Measurements from ENCODE around the gene HMGN4. TPM values are rescaled to one million over a fixed set of nuclear protein-coding genes. Genes with fewer than 3 reads are reported as not detected.

Gene HMGN4
- total and polyA plus RNA-seq, 7 donors, result 55.9 to 104 (median 70.6) TPM

DNA sequence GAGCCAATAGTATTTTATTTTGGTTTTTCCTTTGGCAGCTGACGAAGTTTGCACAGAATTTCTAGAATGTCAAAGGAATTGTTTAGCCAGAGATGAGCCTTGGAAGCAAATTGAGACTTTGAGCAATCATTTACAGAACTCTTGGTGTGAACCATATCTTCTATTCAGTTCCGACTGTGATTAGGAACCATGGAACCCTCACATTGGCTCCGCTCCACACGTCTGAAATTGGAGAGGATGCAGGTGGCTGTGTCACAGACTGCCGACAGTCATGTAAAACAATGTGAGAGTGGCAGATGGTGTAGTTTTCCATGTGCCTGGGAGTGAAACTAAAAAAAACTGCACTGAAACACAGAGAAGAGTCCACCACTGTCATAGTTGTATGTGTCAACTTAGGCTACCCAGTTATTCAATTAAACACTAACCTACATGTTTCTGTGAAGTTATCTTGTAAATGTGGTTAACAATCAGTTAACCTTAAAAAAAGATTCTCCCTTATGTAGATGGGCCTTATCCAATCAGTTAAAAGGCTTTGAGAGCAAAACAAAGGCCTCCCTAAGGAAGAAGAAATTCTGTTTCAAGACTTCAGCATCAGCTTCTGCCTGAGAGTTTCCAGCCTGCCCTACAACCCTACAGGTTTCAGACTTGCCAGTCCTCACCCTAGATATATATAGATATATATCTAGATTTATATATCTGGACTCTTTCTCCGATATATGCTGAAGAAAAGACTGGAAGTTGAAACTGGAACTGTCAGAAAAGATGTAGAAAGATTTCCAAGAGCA lies 3.3 kb upstream of the HMGN4 start:
- Histone ChIP-seq H3K27me3 (no peaks in the 10 kb centered on the region), H3K4me1 (peaks cover 3 to 38% (median 27%) of the 10 kb centered on the region in 4 donors), H3K27ac (peak overlapping the region in 2 of 4 donors; percentile 87 to 94), H3K4me3 (no peak overlapping the region), H3K9me3 (no peaks in the 10 kb centered on the region), H3K36me3 (no peaks in the 10 kb centered on the region)
- intact Hi-C loops (cut with DNase I), result loop anchor here (5.0 to 10.0 kb wide), 4 partner anchors 62 to 940 kb away; partner anchors contain the start of genes ABT1 and ZNF184
- DNase-seq, result no peak
- WGBS, 2 donors, result 77 to 82% methylated on average over 6 of the region's 6 CpGs
- TF ChIP-seq, protein P1, sequence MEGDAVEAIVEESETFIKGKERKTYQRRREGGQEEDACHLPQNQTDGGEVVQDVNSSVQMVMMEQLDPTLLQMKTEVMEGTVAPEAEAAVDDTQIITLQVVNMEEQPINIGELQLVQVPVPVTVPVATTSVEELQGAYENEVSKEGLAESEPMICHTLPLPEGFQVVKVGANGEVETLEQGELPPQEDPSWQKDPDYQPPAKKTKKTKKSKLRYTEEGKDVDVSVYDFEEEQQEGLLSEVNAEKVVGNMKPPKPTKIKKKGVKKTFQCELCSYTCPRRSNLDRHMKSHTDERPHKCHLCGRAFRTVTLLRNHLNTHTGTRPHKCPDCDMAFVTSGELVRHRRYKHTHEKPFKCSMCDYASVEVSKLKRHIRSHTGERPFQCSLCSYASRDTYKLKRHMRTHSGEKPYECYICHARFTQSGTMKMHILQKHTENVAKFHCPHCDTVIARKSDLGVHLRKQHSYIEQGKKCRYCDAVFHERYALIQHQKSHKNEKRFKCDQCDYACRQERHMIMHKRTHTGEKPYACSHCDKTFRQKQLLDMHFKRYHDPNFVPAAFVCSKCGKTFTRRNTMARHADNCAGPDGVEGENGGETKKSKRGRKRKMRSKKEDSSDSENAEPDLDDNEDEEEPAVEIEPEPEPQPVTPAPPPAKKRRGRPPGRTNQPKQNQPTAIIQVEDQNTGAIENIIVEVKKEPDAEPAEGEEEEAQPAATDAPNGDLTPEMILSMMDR (IDR thresholded peaks at IDR 0.05), result no peak
- TF ChIP-seq POLR2A (IDR thresholded peaks at IDR 0.05) (no peak), POLR2AphosphoS5 (IDR thresholded peaks at IDR 0.05) (no peak), EP300 (IDR thresholded peaks at IDR 0.05) (no peak)

DNA sequence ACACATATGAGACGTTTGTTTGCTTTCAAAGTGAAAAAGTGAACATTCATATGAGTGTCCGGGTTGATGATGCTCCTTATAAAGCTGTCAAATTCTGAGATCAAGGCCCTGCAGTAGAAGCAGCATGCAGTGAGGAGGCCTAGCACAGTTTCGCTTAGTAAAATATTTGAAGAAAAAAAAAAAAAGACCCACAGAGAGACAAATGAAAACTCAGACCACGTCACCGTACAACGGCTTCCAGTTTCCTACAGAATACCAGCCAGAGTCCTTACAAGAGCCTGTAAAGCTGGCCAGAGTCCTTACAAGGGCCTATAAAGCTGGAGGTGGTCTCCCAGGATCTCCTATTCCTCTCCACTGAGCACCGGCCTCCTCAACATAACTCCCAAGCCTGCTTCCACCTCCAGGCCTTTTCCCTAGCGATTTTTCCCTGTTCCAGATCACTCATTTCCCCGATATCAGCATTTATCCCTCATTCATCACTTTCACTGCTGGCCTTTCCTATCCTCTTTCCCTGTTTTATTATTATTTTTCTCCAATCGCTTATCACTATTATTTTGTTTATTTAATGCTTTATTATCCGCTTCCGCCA lies 1.5 kb upstream of the HMGN4 start:
- TF ChIP-seq POLR2AphosphoS5 (IDR thresholded peaks at IDR 0.05) (no peak), POLR2A (IDR thresholded peaks at IDR 0.05) (no peak), EP300 (IDR thresholded peaks at IDR 0.05) (no peak)
- TF ChIP-seq, protein P1 (IDR thresholded peaks at IDR 0.05), result no peak
- intact Hi-C loops (cut with DNase I), result loop anchor here (1.0 to 10.0 kb wide), 6 partner anchors 15 to 938 kb away; partner anchors contain the start of genes ABT1 and ZNF184

DNA sequence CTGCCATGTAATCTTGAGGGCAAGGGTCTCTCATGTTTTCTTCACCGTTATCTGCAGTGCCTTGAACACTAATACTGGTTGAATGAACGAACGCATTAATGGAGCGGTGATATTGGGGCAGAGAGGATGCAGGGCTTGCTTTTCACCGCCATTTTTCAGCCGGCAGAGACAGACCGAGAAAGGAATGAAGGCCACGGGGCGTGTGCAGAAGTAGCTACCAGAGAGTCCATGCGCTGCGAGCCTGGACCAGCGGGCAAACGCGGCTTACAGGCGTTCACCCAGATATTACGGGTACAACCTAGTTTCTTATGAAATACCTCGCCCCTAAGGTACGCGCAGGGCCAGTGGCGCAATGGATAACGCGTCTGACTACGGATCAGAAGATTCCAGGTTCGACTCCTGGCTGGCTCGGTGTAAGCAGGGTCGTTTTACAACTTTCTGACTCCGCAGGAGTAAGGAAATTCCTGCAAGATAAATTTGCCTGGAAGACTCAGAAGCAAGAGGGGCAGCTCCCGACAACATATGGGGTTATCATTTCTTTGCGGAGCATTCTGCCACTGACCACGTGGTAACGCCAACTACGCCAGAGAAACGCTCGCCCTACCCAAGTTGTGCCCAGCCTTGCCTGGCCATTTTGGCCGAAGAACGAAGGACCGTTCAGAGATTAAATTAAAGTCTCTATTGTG lies 863 bp upstream of the HMGN4 start:
- peak; percentile 97 for DNase-seq
- WGBS, 2 donors, result 0 to 1% methylated on average over 37 of the region's 37 CpGs
- intact Hi-C loops (cut with DNase I), result loop anchor here (1.0 to 10.0 kb wide), 6 partner anchors 16 to 937 kb away; partner anchors contain the start of genes ABT1 and ZNF184
- Histone ChIP-seq H3K27ac (peak overlapping the region; percentile 87 to 98 (median 94)), H3K9me3 (no peaks in the 10 kb centered on the region), H3K36me3 (peaks cover 0 to 5% (median 0%) of the 10 kb centered on the region in 4 donors), H3K4me1 (peaks cover 3 to 45% (median 29%) of the 10 kb centered on the region in 4 donors), H3K27me3 (no peaks in the 10 kb centered on the region), H3K4me3 (peak overlapping the region; percentile 78 to 95 (median 86))
- TF ChIP-seq POLR2AphosphoS5 (IDR thresholded peaks at IDR 0.05) (peak in 3 of 4 donors; percentile 50 to 63 (median 53)), EP300 (IDR thresholded peaks at IDR 0.05) (no peak), POLR2A (IDR thresholded peaks at IDR 0.05) (no peak)

More for the DNA sequence above, 1.5 kb upstream of the HMGN4 start:
- H3K36me3 ChIP-seq, result peaks cover 0 to 5% (median 0%) of the 10 kb centered on the region in 4 donors
- no peaks in the 10 kb centered on the region for H3K27me3 ChIP-seq
- peaks cover 3 to 45% (median 29%) of the 10 kb centered on the region in 4 donors for H3K4me1 ChIP-seq
- peak overlapping the region; percentile 87 to 98 (median 94) for H3K27ac ChIP-seq
- DNase-seq, result peak; percentile 75
- H3K9me3 ChIP-seq, result no peaks in the 10 kb centered on the region
- H3K4me3 ChIP-seq, result peak overlapping the region; percentile 78 to 95 (median 86)
- 9 to 10% methylated on average over 12 of the region's 12 CpGs for WGBS, 2 donors

DNA sequence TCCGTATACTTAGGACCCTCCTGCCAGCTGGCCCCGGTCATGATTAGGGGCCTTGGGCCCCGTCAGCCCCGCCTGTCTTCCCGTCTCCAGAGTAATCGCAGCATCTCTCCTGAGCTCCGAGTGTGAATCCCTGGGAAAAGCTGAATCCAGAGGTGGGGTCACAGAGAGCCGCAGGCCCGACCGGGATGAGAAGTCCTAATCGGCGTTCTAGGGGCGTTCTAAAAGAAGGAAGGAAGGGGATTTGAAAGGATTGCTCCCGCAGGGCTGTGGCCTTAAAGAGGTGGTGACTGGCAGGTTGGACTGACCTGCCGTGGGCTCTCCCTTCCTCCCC lies 371 bp downstream of the HMGN4 start:
- H3K4me1 ChIP-seq, result peaks cover 0 to 43% (median 28%) of the 10 kb centered on the region in 4 donors
- TF ChIP-seq POLR2A (IDR thresholded peaks at IDR 0.05), result no peak
- TF ChIP-seq, protein P1 (IDR thresholded peaks at IDR 0.05), result no peak
- TF ChIP-seq POLR2AphosphoS5 (IDR thresholded peaks at IDR 0.05), result no peak
- no peak for TF ChIP-seq EP300 (IDR thresholded peaks at IDR 0.05)

More for the DNA sequence above, 371 bp downstream of the HMGN4 start:
- peak overlapping the region; percentile 78 to 95 (median 86) for H3K4me3 ChIP-seq
- WGBS, 2 donors, result 1% methylated on average over 15 of the region's 15 CpGs
- H3K27me3 ChIP-seq, result no peaks in the 10 kb centered on the region
- no peak for DNase-seq
- no peaks in the 10 kb centered on the region for H3K9me3 ChIP-seq
- intact Hi-C loops (cut with DNase I), result loop anchor here (1.0 to 10.0 kb wide), 5 partner anchors 30 to 936 kb away; partner anchors contain the start of genes ABT1 and ZNF184
- peaks cover 0 to 13% (median 4%) of the 10 kb centered on the region in 4 donors for H3K36me3 ChIP-seq
- peak overlapping the region; percentile 87 to 98 (median 94) for H3K27ac ChIP-seq
